ENCODE measurements around the gene C2CD2L.
"Not testable (repeated sequence)": the region's sequence is repeated elsewhere in the genome, so short reads cannot be mapped to it uniquely, and the experiment has no call there.

C2CD2L gene

DNA sequence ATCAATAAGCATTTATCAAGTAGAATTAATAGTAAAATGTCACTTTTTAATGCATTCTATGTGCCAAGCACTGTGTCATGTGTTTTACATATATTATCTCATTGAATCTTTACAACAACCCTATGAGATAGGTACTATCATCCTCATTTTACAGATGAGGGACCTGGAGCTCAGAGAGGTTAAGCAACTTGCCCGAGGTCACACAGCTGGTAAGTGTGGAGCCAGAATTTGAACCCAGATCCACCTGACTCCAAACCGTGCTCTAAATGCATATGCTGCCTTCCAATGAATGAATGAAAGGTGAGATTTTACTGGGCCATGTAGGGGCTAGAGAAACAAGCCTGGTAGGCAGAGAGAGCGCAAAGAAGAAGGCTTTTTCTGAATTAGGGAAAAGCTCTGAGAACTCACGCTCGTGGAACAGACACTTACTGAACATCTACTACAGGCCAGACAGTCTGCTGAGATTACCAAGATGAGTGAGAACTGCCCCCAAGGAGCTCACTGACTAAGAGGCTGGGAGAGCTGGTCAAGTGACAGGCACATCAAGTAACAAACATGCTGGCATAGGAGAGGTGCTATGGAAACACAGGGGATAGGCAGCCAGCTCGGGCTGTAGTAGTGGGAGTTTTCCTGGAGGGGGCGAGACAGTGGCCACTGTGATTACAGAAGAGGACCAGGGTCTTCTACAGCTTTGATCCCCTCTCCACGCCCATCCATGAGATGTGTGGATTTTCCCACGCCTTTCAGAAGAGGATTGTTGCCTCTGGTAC, 46.1 kb downstream of the C2CD2L start:
- DNase-seq (ENCODE audit: low spot score) = no peak

DNA sequence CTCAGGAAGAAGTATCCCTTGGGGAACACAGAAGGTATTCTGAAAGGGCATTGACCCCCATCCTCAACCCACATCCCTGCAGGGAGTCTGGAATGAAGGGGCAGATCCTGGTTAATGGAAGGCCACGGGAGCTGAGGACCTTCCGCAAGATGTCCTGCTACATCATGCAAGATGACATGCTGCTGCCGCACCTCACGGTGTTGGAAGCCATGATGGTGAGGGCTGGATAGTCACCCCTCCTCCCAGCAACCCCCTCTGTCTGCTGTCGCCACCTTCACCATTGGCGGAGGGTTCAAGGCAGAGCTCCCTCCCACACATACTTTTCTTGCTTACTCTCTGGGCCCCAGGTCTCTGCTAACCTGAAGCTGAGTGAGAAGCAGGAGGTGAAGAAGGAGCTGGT, 47.0 kb downstream of the C2CD2L start:
- DNase-seq (ENCODE audit: low spot score) = no peak

- no peak for DNase-seq (ENCODE audit: low spot score)
These were observed 48.8 kb downstream of the C2CD2L start for GRCh38 chr11:119155733-119156492.

DNA sequence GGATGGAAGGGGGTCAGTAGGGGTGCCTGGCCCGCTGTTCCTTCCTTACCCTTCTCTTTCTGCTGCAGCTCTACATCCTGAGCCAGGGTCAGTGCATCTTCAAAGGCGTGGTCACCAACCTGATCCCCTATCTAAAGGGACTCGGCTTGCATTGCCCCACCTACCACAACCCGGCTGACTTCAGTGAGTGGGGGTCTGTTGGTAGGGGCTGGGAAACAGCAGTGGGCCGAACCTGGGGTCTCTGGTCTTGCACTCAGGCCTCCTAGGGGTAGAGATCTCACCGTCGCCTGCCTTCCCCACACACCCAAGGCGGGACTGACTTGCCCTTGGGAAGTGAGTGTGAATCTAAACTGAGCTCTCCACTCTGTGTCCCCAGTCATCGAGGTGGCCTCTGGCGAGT, 49.4 kb downstream of the C2CD2L start:
- no peak for DNase-seq (ENCODE audit: low spot score)

DNA sequence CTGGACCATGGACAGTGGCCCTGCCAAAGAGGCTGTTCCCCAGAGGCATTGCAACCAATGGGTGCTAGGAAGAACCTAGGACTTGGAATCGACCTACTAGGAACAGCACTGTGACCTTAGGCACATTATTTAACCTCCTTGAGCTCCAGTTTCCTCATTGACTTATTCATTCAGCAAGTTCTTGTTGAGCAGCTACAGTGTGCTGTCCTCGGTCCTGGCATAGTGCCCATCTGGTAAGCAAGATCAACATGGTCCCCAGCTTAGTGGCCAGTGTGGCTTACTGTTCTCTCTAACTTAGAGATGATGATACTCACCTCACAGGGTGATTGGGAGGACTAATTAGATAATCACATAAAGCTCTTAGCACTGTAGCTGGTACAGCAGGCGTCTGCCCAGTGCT, 49.9 kb downstream of the C2CD2L start:
- DNase-seq (ENCODE audit: low spot score) = no peak

- DNase-seq (ENCODE audit: low spot score) = no peak
These were observed 51.3 kb downstream of the C2CD2L start for GRCh38 chr11:119158467-119158866.

GRCh38 chr11:119160151-119160550, 53.0 kb downstream of the C2CD2L start:
- DNase-seq (ENCODE audit: low spot score) = no peak

- no peak for DNase-seq (ENCODE audit: low spot score)
These were observed 54.7 kb downstream of the C2CD2L start for GRCh38 chr11:119161871-119162270.

- DNase-seq (ENCODE audit: low spot score) = no peak
These were observed 59.4 kb downstream of the C2CD2L start for GRCh38 chr11:119166368-119167076.

- DNase-seq (ENCODE audit: low spot score) = not testable (repeated sequence)
These were observed 59.9 kb downstream of the C2CD2L start for GRCh38 chr11:119167077-119167458.

DNA sequence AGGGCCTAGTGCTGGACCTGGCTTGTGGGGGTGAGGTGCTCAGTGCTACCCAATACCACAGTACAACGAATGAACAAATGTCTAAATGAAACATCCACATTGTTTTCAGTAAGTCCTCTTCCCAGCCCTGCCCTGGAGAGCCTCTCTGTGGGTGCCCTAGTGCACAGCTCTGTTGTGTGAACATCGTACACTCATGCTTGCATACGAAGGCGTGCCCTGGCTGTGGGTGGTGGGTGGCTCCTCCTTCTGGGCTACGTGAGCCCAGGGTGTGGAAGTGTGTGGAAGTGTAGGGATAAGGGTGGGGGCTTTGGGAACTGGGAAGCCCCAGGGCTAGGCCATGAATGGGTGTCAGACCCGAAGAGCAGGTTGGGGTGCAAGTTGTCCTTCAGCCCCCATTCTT, 60.8 kb downstream of the C2CD2L start:
- no peak for DNase-seq (ENCODE audit: low spot score)
